Measurements from ENCODE around the gene DOCK2.
"Not testable (repeated sequence)": the region's sequence is repeated elsewhere in the genome, so short reads cannot be mapped to it uniquely, and the experiment has no call there.

The DOCK2 gene

DNA sequence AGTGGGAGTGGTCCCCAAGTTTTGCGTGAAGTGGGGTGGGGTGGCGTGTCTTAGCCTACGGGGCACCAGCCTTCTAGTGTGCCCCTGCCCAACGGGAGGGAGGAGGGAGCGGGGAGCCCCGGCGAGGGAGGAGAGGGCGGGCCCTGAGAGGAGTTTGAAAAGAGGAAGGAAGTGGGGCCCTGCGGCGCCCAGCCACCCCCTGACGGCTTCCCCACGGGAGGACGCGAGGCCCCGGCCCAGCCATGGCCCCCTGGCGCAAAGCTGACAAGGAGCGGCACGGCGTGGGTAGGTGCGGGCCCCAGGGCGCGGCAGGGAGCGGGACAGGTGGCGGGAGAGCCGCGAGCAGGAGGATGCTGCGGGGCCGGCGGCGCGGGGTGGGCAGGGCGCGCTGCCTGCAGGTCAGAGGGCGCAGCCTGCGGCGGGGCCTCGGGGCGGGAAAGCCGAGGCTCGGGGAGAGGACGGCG, at the start of gene DOCK2:
Gene DOCK2 (plus strand): TSS at position 191 of the 464 bp plus-strand sequence. CDS start 52 bp downstream, at position 243.
- DNase-seq: no peak

DNA sequence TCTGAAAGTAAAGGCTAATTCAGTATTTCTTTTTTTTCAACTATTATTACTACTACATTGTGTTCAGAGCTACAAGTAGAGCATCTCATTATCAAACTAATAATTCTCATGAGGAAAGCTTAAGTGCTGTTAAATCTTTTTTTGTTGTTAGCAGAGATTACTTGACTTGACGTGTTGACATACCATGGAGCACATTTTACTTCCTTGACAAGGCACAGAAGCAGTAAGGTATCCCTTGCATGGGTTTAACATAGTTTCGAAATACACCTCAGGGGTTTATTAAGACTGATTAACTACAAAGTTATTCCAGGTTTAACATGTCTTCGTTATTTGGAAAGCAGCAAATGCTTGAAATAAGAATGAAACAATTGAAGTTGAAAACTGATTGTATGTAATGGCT, 46.5 kb upstream of the DOCK2 start:
- no peak for DNase-seq

DNA sequence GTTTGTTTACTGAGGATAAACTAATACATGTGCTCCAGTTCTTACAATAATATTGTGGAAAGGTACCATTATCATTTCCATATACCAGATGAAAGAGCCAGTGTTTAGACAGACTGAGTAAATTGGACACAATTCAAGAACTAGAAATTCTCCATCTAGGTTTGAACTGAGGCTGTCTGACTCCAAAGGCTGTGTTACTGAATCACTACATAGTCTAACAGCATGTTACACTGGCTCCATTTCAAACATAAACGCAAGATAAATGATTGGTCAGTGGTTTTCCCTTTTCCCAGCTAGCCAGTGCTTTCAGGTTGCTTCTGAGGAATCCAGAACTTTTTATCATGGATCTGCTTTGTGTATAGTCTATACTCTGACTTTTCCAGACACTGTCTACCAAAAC, 45.4 kb upstream of the DOCK2 start:
- DNase-seq: no peak

DNA sequence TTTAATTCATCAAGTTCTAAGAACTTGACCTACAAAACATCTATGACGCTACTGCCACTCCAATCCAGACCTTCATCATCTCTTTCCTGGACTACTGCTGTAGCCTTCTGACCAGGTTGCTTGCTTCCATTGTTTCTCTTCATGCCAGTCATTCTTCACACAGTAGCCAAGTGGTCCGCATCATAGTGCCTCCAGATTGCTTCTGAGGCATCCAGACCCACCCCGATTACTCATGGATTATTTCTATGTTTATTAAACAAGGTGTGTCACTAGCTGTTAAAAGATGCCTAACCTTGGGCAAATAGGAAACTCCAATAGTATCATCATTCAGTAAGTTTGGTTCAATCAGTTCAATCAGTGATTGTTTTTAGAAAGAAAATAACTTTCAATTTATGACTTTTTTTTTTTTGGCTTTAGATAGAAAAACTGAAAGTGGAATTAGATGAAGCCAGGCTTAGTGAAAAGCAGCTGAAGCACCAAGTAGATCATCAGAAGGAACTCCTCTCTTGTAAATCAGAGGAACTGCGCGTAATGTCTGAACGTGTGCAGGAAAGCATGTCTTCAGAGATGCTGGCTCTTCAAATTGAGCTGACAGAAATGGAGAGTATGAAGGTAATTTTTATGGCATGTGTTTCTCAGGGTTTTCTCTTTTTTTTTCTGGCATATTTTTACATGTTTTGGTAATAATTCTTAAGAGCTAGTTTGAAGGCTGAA, 44.0 kb upstream of the DOCK2 start:
- no peak for DNase-seq

DNA sequence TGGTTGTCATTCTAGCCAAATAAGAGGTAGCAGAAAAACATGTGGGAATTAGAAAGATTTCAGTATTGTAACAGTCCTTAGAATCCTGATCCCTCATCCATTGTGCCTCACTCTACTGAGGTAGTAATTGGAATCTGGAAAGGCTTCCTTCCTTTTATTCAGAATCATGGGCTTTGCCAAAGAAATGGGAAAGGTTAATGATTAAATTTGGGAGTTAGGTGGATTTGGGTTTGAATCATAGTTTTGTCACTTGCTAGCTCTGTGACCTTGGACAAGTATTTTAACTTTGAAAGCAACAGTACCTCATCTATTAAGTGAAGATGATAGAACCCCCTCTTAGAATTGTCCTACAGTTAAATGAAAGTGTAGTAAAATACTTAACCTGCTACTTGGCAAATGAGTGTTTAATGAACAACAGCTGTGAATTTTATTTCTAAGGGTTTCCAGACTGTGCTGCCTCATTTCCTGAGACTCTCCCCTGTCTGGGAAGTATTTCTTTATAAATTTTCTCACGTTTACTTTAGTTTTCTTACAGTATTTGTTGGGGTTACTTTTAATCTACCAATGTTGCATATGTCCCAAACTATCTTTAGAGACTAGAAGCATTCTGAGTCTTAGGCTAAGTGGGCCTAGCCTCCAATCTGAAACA, 41.8 kb upstream of the DOCK2 start:
- no peak for DNase-seq

DNA sequence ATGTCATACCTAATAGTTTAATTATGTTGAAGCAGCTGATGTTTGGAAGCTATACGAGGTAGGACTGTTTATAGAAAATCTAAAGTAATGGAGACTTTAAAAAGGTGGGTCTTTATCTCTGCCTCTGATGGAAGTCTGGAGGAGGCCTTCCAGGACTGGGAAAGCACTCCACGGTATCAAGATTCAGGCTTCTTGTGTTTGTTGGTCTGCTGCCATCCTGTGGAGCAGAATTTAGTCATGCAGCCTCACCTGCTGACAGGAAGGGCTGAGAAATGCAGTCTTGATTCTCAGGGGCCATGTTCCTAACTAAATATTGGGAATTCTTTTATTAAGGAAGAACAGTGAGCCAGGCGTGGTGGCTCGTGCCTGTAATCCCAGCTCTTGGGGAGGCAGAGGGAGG, 37.6 kb upstream of the DOCK2 start:
- DNase-seq: no peak

DNA sequence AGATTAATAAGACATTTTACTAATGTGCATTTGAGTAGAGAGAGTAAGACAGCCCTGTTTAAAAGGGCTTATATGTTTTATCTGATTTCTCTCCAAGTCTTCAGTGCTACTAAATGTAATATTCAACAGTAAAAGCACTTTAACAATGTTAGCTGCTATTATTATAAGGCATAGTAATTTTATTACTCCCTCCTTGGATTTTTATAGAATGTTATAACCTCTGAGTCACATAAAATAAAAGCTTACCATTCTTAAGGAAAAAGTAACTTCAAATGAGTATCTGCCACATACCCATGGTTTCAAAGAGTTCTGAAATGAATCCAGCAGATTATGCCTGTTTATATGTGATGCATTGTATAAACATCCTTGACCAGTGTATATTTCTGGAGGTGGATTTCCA, 34.5 kb upstream of the DOCK2 start:
- no peak for DNase-seq

DNA sequence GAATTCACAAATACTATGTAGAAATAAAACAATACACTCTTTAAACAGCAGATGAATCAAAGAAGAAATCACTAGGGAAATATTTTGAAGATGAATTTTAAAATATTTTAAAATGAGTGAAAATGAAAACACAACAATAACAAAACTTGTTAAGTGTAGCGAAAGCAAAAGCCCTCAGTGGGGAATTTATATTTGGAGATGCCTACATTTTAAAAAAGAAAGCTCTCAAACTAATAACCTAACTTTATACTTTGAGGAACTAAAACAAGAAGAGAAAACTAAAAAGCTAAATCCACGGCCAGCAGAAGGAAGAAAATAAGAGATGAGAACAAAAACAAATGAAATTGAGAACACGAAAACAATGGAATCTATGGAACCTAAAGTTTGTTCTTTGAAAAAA, 30.8 kb upstream of the DOCK2 start:
- no peak for DNase-seq

DNA sequence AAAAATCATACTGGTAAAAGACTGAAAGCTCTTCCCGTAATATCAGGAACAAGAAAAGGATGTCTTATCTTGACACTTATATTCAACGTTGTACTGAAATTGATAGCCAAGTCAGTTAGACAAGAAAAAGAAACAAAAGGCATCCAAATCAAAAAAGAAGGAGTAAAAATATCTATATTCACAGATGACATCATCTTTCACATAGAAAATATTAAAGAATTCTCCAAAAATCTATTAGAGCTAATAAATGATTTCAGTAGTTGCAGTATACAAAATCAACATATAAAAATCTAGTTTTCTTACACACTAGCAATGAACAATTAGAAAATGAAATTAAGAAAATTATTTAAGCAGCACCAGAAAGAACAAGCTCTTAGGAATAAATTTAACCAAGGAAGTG, 29.2 kb upstream of the DOCK2 start:
- no peak for DNase-seq

DNA sequence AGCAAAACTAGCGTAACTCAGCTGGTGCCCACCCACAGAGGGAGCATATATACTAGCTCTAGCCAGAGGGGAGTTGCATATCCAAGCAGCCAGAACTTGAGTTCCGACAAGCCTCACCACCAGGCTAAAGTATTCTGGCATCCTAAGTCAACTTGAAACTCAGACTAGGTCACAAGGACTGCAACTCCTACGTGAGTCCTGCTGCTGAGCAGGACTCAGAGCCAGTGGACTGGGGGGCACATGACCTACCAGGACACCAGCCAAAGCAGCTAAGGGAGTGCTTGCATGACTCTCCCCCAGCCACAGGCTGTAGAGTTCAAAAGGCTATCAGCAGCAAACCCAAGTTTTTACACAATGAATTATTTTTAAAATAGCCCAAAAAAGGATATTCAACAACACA, 27.4 kb upstream of the DOCK2 start:
- no peak for DNase-seq

DNA sequence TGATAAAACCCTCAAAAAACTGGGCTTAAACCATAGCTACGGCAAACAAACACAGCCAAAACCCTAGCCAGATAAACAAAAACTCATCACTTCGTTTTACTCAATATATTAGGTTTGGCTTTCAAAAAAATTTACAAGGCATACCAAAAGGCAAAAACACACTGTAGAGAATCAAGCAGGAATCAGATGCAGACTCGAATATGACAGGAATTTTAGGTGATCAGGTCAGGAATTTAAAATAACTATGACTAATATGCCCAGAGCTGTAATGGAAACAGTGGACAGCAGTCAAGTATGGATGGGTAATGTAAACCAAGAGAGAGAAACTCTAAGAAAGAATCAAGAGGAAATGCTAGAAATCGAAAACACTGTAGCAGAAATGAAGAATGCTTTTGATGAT, 26.5 kb upstream of the DOCK2 start:
- DNase-seq: no peak

DNA sequence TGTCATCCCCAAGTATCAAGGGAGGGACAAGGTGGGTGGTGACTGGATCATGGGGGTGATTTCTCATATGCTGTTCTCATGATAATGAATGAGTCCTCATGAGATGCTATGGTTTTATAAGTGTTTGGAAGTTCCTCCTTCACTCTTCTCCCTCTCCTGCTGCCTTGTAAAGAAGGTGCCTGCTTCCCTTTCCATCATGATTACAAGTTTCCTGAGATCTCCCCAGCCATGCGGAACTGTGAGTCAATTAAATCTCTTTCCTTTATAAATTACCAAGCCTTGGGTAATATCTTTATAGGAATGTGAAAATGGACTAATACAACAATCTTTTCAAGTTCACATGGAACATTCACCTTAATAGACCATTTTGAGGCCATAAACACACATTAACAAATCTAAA, 21.5 kb upstream of the DOCK2 start:
- DNase-seq: peak; percentile 9

DNA sequence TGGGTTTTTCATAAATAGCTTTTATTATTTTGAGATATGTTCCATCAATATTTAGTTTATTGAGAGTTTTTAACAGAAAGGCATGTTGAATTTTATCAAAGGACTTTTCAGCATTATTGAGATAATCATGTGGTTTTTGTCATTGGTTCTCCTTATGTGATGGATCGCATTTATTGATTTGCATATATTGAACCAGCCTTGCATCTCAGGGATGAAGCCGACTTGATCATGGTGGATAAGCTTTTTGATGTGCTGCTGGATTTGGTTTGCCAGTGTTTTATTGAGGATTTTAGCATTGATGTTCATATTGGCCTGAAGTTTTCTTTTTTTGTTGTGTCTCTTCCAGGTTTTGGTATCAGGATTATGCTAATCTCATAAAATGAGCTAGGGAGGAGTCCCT, 12.8 kb upstream of the DOCK2 start:
- DNase-seq: not testable (repeated sequence)

DNA sequence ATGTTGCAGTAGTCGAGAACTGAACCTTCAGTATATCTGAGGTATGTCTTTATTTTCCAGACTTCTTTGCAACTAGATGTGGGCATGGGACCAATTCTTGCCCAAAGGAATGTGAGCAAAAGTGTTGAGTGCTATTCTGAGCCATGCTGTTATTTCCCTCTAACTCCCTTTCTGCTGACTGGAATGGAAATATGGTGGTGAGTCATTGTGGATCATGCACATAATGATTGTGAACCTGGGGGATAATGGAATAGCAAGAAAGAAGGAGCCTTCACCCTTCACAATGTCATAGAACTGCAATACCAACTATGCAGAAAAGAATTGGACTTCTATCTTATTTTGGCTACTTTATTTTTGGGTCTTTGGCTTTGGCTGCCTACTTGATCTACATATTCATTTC, 10.3 kb upstream of the DOCK2 start:
- peak; percentile 94 for DNase-seq

DNA sequence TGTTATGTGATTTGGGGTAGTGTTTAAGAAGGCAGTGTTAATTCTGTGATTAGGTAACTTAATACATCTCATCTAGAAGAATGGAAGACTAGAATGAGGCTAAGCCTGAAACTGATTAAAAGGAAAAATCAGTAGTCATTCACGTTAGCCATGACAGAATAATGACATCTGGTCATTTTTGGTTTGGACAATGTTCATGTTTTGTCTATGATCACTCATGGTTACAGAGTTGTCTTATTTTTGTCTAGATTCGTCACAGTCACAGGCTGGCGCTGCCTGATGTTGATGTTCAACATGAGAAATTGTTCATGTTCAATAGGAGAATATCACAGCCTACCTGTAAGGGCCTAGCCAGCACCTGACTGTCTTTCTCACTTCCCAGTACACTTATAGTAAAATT, 9.5 kb upstream of the DOCK2 start:
- DNase-seq: no peak

DNA sequence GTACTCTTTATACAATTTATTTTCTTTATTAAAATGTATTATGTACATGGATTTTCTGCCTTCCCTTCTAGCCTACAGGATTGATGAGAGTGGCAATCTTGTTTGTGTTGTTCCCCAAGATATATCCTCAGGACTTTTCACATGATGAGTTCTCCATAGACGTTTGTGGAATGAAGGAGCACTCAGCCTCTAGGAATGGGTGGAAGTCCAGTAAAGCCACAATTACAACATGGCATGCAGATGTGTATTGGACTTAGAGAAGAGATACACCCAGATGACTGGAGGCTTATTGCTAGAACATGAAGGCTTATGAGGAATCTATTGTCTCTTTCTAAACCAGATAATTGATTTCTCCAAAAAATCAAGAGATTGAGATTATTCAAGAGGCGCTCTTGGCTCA, 8.2 kb upstream of the DOCK2 start:
- no peak for DNase-seq

DNA sequence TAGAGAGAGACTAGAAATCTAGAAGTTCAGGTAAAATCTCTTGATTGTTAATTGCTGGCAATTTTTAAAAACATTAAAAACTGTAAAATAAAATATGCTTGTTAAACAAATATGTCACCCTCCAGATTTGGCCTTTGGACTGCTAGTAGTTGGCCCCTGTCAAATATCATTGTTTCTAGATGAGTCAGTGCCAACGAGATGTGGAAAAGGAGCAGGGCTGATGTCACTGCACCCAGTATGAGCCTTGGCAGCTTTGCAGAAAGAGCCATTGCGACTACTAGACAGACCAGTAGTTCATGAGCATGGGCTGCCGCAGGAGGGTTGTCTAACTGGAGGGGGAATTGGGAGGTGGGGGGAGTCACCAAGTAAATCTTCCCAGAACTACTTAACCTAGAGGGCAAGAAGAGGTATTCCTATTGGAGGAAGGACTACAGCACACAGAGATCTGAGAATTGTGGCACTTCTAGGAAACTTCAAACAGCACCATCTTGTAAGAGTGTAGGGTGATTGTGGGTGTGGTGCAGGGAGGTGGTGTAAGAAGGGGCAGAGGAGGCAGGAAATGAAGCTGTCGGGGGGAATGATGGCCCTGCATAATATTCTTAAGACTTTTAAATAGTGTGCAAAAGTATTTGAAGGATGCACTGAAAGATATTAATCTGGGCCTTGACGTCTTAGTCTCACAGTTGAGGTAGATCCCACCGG, 7.1 kb upstream of the DOCK2 start:
- peak; percentile 58 for DNase-seq

DNA sequence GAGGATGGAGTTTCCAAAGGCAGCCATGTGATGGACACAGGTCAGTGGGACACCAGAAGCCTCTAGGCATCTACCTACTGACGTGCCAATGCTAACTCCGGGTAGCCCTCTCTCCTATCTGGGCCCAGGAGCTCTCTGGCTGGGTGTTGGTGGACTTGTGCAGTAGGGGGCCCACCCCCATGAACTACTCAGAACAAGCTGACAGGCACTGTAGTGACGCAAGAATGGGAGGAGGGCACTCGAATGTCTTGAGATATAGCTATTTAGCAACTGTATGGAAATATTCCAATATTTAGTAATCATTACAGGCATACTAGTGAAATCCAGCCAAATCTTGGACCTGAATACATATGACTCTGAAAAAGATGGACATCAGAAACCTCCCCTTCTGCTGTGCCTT, 5.7 kb upstream of the DOCK2 start:
- DNase-seq: no peak

DNA sequence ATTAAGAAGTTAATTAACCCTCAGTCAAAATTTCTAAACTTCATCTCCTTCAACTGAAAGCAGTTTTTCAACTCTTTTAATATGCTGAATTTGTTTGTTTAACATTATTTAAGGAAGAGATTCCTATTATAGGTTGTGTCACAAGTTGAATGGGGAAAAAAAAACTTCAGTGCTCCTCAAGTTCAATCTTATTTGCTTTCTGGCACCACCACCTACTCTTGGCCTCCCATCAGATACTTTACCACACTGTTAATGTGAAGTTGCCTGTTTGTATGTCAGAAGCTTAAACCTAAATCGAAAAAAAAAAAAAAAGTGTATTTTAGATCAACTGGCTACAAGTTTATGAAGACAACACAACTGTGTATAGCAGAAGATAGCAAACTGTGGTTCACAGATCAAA, 4.1 kb upstream of the DOCK2 start:
- no peak for DNase-seq

DNA sequence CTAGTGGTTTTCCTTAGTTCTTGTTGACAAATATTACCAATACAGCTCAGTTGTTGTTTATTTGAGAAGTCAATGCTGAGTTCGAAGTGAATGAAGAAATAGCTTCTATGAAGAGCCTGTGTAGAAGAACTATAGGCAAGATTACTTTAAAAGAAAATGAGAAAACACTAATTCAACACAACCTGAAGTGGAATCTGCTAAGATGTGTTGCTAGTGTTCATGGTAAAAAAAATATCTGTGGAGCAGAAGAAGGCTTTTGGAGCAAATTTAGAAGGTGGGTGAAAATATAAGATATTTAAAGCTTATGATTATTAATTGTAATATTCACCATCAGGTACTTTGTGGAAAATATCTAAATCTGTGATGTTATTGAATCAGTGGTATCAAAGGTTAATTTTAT, 2.5 kb upstream of the DOCK2 start:
- no peak for DNase-seq

DNA sequence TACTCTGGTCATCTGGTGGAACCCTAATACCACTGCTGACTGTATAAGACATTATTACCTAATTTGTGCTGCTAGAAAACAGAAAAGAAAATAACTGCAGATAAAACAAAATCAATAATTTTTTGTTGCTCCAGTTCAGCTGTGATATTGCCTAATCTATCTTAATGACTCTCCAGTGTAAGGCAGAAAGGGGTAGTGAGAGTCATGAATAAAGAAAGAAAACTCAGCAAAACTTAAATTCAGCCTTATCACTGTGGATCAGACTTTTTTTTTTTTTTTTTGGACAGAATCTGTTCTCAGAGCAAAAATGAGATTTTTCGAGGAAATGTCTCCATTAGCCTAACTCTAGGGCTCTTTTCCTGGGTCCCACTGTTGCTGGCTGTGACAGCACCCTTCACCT, 1.1 kb upstream of the DOCK2 start:
- DNase-seq: no peak

DNA sequence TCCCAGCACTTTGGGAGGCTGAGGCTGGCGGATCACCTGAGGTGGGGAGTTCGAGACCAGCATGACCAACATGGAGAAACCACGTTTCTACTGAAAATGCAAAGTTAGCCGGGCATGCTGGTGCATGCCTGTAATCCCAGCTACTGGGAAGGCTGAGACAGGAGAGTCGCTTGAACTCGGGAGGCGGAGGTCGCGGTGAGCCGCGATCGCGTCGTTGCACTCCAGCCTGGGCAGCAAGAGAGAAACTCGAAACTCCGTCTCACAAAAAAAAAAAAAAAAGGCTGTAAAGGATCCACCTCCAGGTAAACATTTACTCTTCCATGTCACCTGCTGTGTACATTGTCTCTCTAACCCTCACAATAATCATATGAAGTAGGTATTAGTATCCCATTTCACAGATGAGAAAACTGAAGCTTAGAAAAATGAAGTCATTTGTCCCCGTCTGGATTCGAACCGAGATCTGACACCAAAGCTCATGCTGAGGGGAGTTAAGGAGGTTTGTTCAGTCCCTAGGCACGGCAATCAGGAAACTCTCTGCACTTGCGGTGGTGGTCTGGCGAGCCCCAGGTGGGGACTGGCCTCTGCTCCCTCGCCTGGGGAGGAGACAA, 494 bp upstream of the DOCK2 start:
- DNase-seq: no peak

DNA sequence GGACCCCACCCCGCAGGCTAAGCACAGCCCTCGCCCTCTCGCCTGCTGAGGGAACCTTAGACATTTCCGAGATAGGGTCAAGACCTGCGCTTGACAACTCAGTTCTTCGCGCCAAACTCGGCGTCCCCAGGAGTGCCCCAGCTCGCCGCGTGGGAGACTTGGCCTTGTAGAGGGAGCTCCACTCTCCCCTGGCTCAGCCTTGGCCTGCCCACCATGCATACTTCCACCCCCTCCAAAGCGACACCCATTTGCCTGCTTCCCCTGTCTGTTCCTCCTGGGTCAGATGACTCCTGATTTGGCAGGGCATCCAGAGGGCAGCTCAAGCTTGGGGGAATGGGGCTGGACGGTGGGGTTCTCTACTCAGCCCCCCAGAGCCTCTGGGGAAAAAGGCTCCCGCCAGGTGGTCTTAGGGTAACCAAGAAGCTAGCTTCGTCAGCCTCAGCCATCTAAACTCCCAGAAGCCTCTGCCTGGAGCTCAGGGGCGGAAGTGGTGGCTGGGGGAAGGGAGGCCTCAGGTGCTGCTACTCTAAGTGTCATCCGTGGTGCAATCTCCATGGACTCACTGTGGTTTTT, 560 bp downstream of the DOCK2 start:
- DNase-seq: no peak

DNA sequence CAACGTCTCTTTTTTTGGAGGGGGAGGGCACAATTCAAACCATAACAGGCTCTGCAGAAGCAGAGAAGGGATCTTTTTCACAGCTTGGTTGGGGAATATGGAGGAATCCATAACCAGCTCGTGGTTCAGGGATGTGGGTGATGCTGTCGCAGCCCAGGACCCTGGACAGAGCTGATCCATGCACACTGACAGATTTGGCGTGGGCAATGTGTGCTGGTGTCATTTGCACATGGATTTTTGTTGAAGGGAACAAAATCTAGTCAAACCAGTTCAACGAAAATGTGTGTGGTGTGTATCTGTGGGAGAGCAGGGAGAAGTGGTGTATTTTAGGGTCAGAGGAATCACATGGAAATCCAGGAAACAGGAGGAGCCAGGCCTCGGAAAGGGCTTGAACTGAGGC, 4.2 kb downstream of the DOCK2 start:
- DNase-seq: no peak

All from kidney glomerular epithelial cell (primary cell).